PFSK-1 (cell line): Measurements from ENCODE around the gene ESYT3.

ENCODE experiments used
- FOXP2 ChIP-seq: optimal IDR thresholded peaks from 2 replicates; pipeline ENCODE3; 2011; ENCODE audit warnings: borderline replicate concordance, control low read depth, inconsistent platforms; ENCODE audit not compliant: insufficient read depth; ENCODE audit errors: extremely low read length, extremely low read depth
- POLR2AphosphoS5 ChIP-seq: IDR thresholded peaks from 2 replicates; pipeline ENCODE4 v1.6.1; 2012; ENCODE audit warnings: low read depth, mild to moderate bottlenecking, control low read depth, low read length, moderate library complexity
- REST ChIP-seq, 2 experiments: IDR thresholded peaks; 2 replicates each; pipeline versions ENCODE4 v1.6.1 to v1.8.0; 2011 to 2012; ENCODE audit warnings: low read depth in 2 of 2, low read length in 2 of 2, control low read depth in 1 of 2, inconsistent platforms in 1 of 2, mild to moderate bottlenecking in 1 of 2, moderate library complexity in 1 of 2; ENCODE audit not compliant: insufficient read depth in 1 of 2
- SIN3A ChIP-seq: IDR thresholded peaks from 2 replicates; pipeline ENCODE4 v1.6.1; 2012; ENCODE audit warnings: mild to moderate bottlenecking, low read length, moderate library complexity, borderline replicate concordance; ENCODE audit not compliant: insufficient read depth
- TAF1 ChIP-seq: IDR thresholded peaks from 2 replicates; pipeline ENCODE4 v1.6.1; 2012; ENCODE audit warnings: low read length, control low read depth, borderline replicate concordance; ENCODE audit not compliant: insufficient read depth

Gene ESYT3

GRCh38 chr3:138390582-138390932, 43.9 kb upstream of the ESYT3 start:
- TF ChIP-seq FOXP2 (no peak), SIN3A (no peak), TAF1 (no peak), REST (IDR thresholded peaks at IDR 0.05; ENCODE audit: insufficient read depth in 1 of 2, low read depth in 2 of 2, low read length in 2 of 2) (no peak), POLR2AphosphoS5 (no peak)

- TF ChIP-seq TAF1 (no peak), POLR2AphosphoS5 (no peak), FOXP2 (no peak), REST (IDR thresholded peaks at IDR 0.05; ENCODE audit: insufficient read depth in 1 of 2, low read depth in 2 of 2, low read length in 2 of 2) (no peak), SIN3A (no peak)
These were observed 40.3 kb upstream of the ESYT3 start for GRCh38 chr3:138394156-138394555.

GRCh38 chr3:138394686-138395085, 39.7 kb upstream of the ESYT3 start:
- TF ChIP-seq TAF1, result no peak

- no peak for TF ChIP-seq TAF1
- no peak for TF ChIP-seq FOXP2
- TF ChIP-seq REST (IDR thresholded peaks at IDR 0.05; ENCODE audit: insufficient read depth in 1 of 2, low read depth in 2 of 2, low read length in 2 of 2), result no peak
- TF ChIP-seq POLR2AphosphoS5, result no peak
- no peak for TF ChIP-seq SIN3A
These were observed 38.3 kb upstream of the ESYT3 start for GRCh38 chr3:138395865-138396751.

- TF ChIP-seq FOXP2 (no peak), TAF1 (no peak), REST (IDR thresholded peaks at IDR 0.05; ENCODE audit: insufficient read depth in 1 of 2, low read depth in 2 of 2, low read length in 2 of 2) (no peak), POLR2AphosphoS5 (no peak), SIN3A (no peak)
These were observed 37.5 kb upstream of the ESYT3 start for GRCh38 chr3:138396752-138397410.
